HL-60 (cell line): ENCODE results near the gene ELOVL6.

Experiments used
- DNase-seq, 2 experiments: peaks; one replicate each; pipeline ENCODE4 v3.0.0-alpha.2; 2010 to 2020; ENCODE audit warnings: low read depth in 1 of 2, low spot score in 1 of 2
- H3K27ac ChIP-seq: fragments of 250-450 bp; sonication (Bioruptor Pico); replicated peaks from 2 replicates; pipeline ENCODE4 v1.5.1; 2020; ENCODE audit warnings: mild to moderate bottlenecking, moderate library complexity
- H3K27me3 ChIP-seq: fragments of 250-450 bp; sonication (Bioruptor Pico); 2 replicates; pipeline ENCODE4 v1.5.1; 2021; ENCODE audit warnings: mild to moderate bottlenecking, moderate library complexity; ENCODE audit not compliant: insufficient read depth, poor library complexity, severe bottlenecking
- H3K4me3 ChIP-seq: replicated peaks from 2 replicates; pipeline ENCODE4 v1.5.1; 2011; ENCODE audit warnings: mild to moderate bottlenecking, control low read depth, low read length; ENCODE audit not compliant: insufficient read depth
- CTCF ChIP-seq: IDR thresholded peaks from one replicate; pipeline ENCODE4 v1.5.1; 2011; ENCODE audit warnings: low read length, control low read depth, inconsistent platforms; ENCODE audit not compliant: insufficient read depth
- GABPA ChIP-seq: IDR thresholded peaks from 2 replicates; pipeline ENCODE4 v1.6.1; 2012; ENCODE audit warnings: low read depth
- POLR2AphosphoS5 ChIP-seq: IDR thresholded peaks from 2 replicates; pipeline ENCODE4 v1.6.1; 2012; ENCODE audit warnings: low read depth
- SPI1 ChIP-seq: IDR thresholded peaks from 2 replicates; pipeline ENCODE4 v1.6.1; 2012; ENCODE audit warnings: low read depth, mild to moderate bottlenecking, borderline replicate concordance
- TF ChIP-seq, protein P1 (sequence below): IDR thresholded peaks from 2 replicates; pipeline ENCODE4 v1.6.1; 2012; ENCODE audit warnings: low read depth; ENCODE audit not compliant: insufficient replicate concordance

ELOVL6 gene

GRCh38 chr4:110190249-110190648 is 8.2 kb downstream of the ELOVL6 start:
- Histone ChIP-seq H3K27me3 (no peaks in the 10 kb centered on the region), H3K4me3 (no peak overlapping the region), H3K27ac (no peak overlapping the region)
- no peak for TF ChIP-seq SPI1
- TF ChIP-seq CTCF = no peak
- no peak for TF ChIP-seq GABPA
- no peak for TF ChIP-seq POLR2AphosphoS5
- TF ChIP-seq, protein P1, sequence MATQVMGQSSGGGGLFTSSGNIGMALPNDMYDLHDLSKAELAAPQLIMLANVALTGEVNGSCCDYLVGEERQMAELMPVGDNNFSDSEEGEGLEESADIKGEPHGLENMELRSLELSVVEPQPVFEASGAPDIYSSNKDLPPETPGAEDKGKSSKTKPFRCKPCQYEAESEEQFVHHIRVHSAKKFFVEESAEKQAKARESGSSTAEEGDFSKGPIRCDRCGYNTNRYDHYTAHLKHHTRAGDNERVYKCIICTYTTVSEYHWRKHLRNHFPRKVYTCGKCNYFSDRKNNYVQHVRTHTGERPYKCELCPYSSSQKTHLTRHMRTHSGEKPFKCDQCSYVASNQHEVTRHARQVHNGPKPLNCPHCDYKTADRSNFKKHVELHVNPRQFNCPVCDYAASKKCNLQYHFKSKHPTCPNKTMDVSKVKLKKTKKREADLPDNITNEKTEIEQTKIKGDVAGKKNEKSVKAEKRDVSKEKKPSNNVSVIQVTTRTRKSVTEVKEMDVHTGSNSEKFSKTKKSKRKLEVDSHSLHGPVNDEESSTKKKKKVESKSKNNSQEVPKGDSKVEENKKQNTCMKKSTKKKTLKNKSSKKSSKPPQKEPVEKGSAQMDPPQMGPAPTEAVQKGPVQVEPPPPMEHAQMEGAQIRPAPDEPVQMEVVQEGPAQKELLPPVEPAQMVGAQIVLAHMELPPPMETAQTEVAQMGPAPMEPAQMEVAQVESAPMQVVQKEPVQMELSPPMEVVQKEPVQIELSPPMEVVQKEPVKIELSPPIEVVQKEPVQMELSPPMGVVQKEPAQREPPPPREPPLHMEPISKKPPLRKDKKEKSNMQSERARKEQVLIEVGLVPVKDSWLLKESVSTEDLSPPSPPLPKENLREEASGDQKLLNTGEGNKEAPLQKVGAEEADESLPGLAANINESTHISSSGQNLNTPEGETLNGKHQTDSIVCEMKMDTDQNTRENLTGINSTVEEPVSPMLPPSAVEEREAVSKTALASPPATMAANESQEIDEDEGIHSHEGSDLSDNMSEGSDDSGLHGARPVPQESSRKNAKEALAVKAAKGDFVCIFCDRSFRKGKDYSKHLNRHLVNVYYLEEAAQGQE = no peak
- no peak for DNase-seq

- TF ChIP-seq CTCF (no peak), SPI1 (no peak), GABPA (no peak), POLR2AphosphoS5 (no peak)
- TF ChIP-seq, protein P1 = no peak
- DNase-seq = no peak
- Histone ChIP-seq H3K27ac (no peak overlapping the region), H3K27me3 (no peaks in the 10 kb centered on the region), H3K4me3 (no peak overlapping the region)
Observed at GRCh38 chr4:110188113-110188512, 10.3 kb downstream of the ELOVL6 start.

DNA sequence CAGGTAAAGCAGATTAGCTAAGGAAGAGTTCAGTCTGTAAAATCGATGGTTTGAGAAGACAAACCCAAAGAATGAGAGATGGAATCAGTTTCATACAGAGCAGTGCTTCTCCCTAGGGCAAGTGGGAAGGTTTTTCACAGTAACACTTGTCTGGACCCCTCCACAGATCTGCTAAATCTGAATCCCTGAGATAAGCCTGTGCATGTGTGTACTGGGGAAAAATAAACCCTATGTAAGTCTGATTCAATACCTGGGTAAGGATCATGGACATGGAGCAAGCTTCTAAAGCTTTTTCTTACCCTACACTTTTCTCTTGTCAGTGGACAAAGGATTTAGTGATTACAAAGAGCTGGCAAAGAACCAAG is 13.6 kb downstream of the ELOVL6 start:
- TF ChIP-seq GABPA (no peak), SPI1 (no peak), POLR2AphosphoS5 (no peak), CTCF (no peak)
- TF ChIP-seq, protein P1 = no peak
- Histone ChIP-seq H3K27me3 (no peaks in the 10 kb centered on the region), H3K4me3 (no peak overlapping the region), H3K27ac (no peak overlapping the region)
- no peak for DNase-seq
